Activated naive CD8-positive, alpha-beta T cell treated with anti-CD3 and anti-CD28 coated beads, Interleukin-2, amount 50 U/mL, for 24 hours (primary cell): ENCODE results near the gene PHEX.
A peak's percentile ranks its signal among the peaks of the same experiment; 100 is the strongest.

Experiments
- ATAC-seq: fragments of 150-1000 bp; cut with Tn5 transposase; one replicate; pipeline ENCODE4 v1.10.0; 2021
- DNase-seq: peaks from one replicate; pipeline ENCODE4 v3.0.0; 2021
- H3K27ac Mint-ChIP-seq: one replicate; pipeline ENCODE4 v1.8.0; 2021; ENCODE audit warnings: mild to moderate bottlenecking, mixed read lengths
- H3K27me3 Mint-ChIP-seq: one replicate; pipeline ENCODE4 v1.8.0; 2021; ENCODE audit warnings: mixed read lengths
- H3K36me3 Mint-ChIP-seq: one replicate; pipeline ENCODE4 v1.8.0; 2021; ENCODE audit warnings: low read depth, mixed read lengths
- H3K4me1 Mint-ChIP-seq: one replicate; pipeline ENCODE4 v1.8.0; 2021; ENCODE audit warnings: mixed read lengths
- H3K4me3 Mint-ChIP-seq: one replicate; pipeline ENCODE4 v1.8.0; 2021; ENCODE audit warnings: mild to moderate bottlenecking, moderate library complexity, mixed read lengths
- H3K9me3 Mint-ChIP-seq: one replicate; pipeline ENCODE4 v1.8.0; 2021; ENCODE audit warnings: mixed read lengths

PHEX gene

DNA sequence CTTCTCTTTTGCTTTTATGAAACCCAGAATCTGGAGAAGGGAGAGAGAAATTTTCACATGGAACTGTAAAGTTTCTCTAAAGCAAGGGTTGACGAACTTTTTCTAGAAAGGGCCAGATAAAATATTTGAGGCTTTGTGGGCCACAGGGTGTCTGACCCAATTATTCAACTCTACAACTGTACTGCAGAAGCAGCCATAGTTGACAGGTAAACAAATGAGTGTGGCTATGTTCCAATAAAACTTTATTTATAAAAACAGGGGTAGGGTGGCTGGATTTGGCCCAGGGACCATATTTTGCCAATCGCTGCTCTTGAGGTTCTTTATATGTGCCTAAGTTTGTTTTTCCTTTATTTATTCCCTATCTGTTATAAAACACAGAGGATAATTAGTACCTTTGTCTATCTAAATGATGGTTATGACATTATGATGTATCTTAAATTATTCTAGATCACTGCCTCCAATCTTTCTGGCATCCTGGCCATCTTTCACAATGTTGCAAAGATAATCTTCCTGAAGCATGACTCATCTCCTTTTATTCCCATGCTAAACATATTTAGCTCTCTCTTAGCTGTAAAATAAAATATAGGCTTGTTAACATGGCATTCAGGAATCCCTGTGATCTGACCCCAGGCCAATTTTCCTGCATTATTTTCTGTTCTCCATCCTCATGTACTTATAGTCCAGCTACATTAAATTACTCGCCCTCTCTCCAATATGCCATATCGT is 133.8 kb downstream of the PHEX start:
- Mint-ChIP-seq H3K27me3 (peaks cover 5% of the 10 kb centered on the region), H3K4me3 (no peak overlapping the region), H3K27ac (no peak overlapping the region)

GRCh38 chrX:22171287-22172060 is 139.3 kb downstream of the PHEX start:
- Mint-ChIP-seq H3K27me3 (peaks cover 2% of the 10 kb centered on the region), H3K4me1 (no peaks in the 10 kb centered on the region), H3K27ac (no peak overlapping the region), H3K36me3 (peaks cover 17% of the 10 kb centered on the region), H3K4me3 (no peak overlapping the region), H3K9me3 (no peaks in the 10 kb centered on the region)
- ATAC-seq (no peak), DNase-seq (no peak)

More for the DNA sequence above, 133.8 kb downstream of the PHEX start:
- no peak for ATAC-seq
- H3K36me3 Mint-ChIP-seq = peaks cover 9% of the 10 kb centered on the region
- H3K9me3 Mint-ChIP-seq = no peaks in the 10 kb centered on the region
- DNase-seq = no peak
- H3K4me1 Mint-ChIP-seq = no peaks in the 10 kb centered on the region

- no peak for ATAC-seq
- Mint-ChIP-seq H3K4me1 (no peaks in the 10 kb centered on the region), H3K9me3 (no peaks in the 10 kb centered on the region), H3K36me3 (peaks cover 12% of the 10 kb centered on the region), H3K4me3 (no peak overlapping the region), H3K27me3 (no peaks in the 10 kb centered on the region), H3K27ac (no peak overlapping the region)
- DNase-seq = no peak
These were observed 141.8 kb downstream of the PHEX start for GRCh38 chrX:22173966-22174365.

DNA sequence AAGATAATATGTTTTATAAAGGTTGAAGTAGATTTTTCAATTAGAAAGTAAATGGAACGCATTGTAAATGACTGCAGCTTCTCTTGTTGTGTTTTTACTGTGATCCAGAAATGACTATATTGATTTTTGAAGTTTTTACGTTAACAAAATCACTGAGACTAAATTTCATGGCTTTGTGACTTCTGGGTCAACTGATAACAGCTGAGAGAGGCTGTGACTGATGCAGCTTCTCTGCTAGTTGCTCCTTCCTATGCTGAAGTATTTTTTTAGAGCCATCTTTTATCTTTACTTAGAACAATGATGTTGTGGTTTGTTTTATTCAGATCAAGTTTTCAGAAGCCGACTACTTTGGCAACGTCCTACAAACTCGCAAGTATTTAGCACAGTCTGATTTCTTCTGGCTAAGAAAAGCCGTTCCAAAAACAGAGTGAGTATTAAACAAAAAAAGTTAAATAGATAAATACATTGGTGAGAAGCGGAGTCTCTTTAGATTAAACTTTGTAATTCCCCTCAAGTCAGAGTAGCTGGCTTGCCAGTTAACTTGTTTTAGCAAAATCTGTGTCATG is 145.9 kb downstream of the PHEX start:
- no peak overlapping the region for H3K27ac Mint-ChIP-seq
- no peaks in the 10 kb centered on the region for H3K27me3 Mint-ChIP-seq
- H3K4me1 Mint-ChIP-seq = no peaks in the 10 kb centered on the region
- H3K4me3 Mint-ChIP-seq = no peak overlapping the region
- peaks cover 4% of the 10 kb centered on the region for H3K36me3 Mint-ChIP-seq
- H3K9me3 Mint-ChIP-seq = no peaks in the 10 kb centered on the region
- ATAC-seq (no peak), DNase-seq (no peak)

- Mint-ChIP-seq H3K27me3 (no peaks in the 10 kb centered on the region), H3K27ac (no peak overlapping the region), H3K4me1 (no peaks in the 10 kb centered on the region), H3K36me3 (peaks cover 7% of the 10 kb centered on the region), H3K4me3 (no peak overlapping the region), H3K9me3 (no peaks in the 10 kb centered on the region)
- DNase-seq (no peak), ATAC-seq (no peak)
These were observed 152.0 kb downstream of the PHEX start for GRCh38 chrX:22184096-22184495.

DNA sequence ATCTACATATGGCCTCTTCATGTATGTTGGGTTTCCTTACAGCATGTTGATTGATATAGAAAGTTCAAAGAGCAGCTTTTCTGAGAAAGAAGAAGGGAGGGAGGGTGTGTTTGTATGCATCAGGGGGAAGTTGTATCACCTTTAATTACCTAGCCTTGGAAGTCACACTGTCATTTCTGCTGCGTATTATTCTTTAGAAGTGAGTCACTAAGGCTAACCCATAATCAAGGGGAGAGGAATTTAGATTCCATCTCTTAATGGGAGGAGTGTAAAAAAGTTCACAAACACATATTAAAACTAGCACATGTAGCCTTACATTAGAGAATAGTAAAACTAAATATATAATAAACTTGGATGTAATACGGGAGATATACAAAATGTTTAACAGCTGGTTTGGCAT is 154.0 kb downstream of the PHEX start:
- DNase-seq (no peak), ATAC-seq (no peak)
- Mint-ChIP-seq H3K27ac (no peak overlapping the region), H3K9me3 (no peaks in the 10 kb centered on the region), H3K27me3 (no peaks in the 10 kb centered on the region), H3K4me1 (no peaks in the 10 kb centered on the region), H3K36me3 (peaks cover 3% of the 10 kb centered on the region), H3K4me3 (no peak overlapping the region)

GRCh38 chrX:22192419-22193060 is 160.4 kb downstream of the PHEX start:
- no peak overlapping the region for H3K27ac Mint-ChIP-seq
- H3K4me1 Mint-ChIP-seq = peaks cover 12% of the 10 kb centered on the region
- no peaks in the 10 kb centered on the region for H3K9me3 Mint-ChIP-seq
- no peak overlapping the region for H3K4me3 Mint-ChIP-seq
- H3K36me3 Mint-ChIP-seq = peaks cover 5% of the 10 kb centered on the region
- DNase-seq (peak; percentile 47), ATAC-seq (peak; percentile 59)
- no peaks in the 10 kb centered on the region for H3K27me3 Mint-ChIP-seq

- no peaks in the 10 kb centered on the region for H3K9me3 Mint-ChIP-seq
- DNase-seq = no peak
- peaks cover 5% of the 10 kb centered on the region for H3K36me3 Mint-ChIP-seq
- no peak for ATAC-seq
- H3K4me1 Mint-ChIP-seq = peaks cover 12% of the 10 kb centered on the region
- no peak overlapping the region for H3K4me3 Mint-ChIP-seq
- H3K27ac Mint-ChIP-seq = no peak overlapping the region
- peaks cover 4% of the 10 kb centered on the region for H3K27me3 Mint-ChIP-seq
These were observed 161.9 kb downstream of the PHEX start for GRCh38 chrX:22193851-22194659.

DNA sequence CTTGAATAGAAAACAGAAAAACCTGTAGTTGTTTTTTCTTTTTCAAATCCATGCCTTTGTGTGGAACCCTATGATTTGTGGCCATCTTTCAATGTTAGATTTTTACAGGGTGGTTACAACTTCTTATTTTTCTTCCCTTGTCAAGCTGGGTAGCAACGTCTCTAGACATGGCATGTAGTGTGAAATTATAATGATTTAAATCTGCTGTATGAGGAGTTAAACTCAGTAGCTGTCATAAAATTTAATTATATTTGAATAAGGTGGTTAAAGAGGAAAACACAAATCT is 162.5 kb downstream of the PHEX start:
- DNase-seq (no peak), ATAC-seq (no peak)
- H3K36me3 Mint-ChIP-seq = peaks cover 5% of the 10 kb centered on the region
- H3K27me3 Mint-ChIP-seq = peaks cover 5% of the 10 kb centered on the region
- H3K27ac Mint-ChIP-seq = no peak overlapping the region
- peaks cover 12% of the 10 kb centered on the region for H3K4me1 Mint-ChIP-seq
- no peaks in the 10 kb centered on the region for H3K9me3 Mint-ChIP-seq
- H3K4me3 Mint-ChIP-seq = no peak overlapping the region

GRCh38 chrX:22196149-22196548 is 164.0 kb downstream of the PHEX start:
- Mint-ChIP-seq H3K27ac (no peak overlapping the region), H3K36me3 (peaks cover 5% of the 10 kb centered on the region), H3K4me3 (no peak overlapping the region), H3K27me3 (peaks cover 5% of the 10 kb centered on the region), H3K4me1 (peaks cover 12% of the 10 kb centered on the region), H3K9me3 (no peaks in the 10 kb centered on the region)
- DNase-seq = no peak
- ATAC-seq = no peak

DNA sequence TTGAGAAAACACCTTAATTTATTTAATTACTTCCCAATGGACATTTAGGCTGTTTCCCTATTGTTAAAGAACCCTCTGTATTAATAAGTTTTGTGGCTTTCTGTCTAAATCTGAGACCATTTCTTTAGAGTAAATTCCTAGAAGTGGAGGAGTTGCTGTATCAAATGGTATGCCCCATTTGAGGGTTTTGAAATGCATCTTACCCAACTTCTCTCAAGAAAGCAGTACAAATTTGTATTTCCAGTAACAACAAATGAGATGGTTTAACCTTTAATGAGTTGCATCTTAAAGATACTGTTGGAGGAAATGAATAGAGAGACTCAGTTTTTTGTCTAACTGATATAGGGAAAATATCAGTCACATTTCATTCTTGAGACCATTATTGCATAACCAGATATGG is 170.1 kb downstream of the PHEX start:
- Mint-ChIP-seq H3K27me3 (peaks cover 5% of the 10 kb centered on the region), H3K9me3 (no peaks in the 10 kb centered on the region), H3K4me1 (no peaks in the 10 kb centered on the region), H3K4me3 (no peak overlapping the region), H3K36me3 (no peaks in the 10 kb centered on the region), H3K27ac (no peak overlapping the region)
- ATAC-seq (no peak), DNase-seq (no peak)

DNA sequence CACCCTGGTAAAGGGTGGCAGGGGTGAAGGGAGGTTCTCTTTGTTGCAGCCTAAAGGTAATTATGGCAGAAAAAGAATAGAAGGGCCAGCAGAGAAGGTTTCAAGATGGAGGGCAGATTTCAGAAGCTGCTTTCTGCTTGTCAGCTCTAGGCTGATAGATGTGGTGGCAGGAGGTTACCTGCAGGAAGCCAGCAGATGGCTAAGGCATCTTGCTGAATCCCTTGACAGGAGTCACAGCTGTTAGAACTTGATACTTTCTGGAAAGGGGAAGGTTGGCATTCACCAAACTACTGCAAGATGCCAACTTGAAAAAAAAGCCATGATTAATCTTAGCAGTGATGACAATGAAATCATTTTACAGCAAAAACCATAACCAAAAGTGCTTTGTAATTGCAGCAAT is 171.1 kb downstream of the PHEX start:
- DNase-seq = no peak
- no peaks in the 10 kb centered on the region for H3K9me3 Mint-ChIP-seq
- H3K36me3 Mint-ChIP-seq = no peaks in the 10 kb centered on the region
- peaks cover 5% of the 10 kb centered on the region for H3K27me3 Mint-ChIP-seq
- no peak overlapping the region for H3K4me3 Mint-ChIP-seq
- no peak overlapping the region for H3K27ac Mint-ChIP-seq
- H3K4me1 Mint-ChIP-seq = no peaks in the 10 kb centered on the region
- no peak for ATAC-seq

DNA sequence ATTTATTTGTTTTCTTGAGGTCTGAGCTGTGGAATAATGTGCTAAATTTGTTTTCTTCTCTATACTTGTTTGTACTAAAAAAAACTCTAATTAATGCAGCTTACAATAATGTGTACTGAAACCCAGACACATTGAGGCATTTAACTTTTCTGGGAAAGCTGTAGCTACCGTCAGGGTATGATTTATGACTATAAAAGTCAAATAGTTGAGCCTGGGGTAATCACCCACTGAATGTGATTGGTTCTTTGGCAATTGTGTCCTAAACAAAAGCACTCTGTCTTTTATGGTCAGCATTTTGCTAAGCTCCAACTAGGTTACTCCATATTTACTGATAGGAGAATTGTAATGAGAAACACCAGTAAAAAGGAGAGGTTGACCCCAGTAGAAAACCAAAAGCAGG is 174.7 kb downstream of the PHEX start:
- Mint-ChIP-seq H3K4me3 (no peak overlapping the region), H3K9me3 (no peaks in the 10 kb centered on the region), H3K27me3 (no peaks in the 10 kb centered on the region), H3K27ac (no peak overlapping the region), H3K36me3 (no peaks in the 10 kb centered on the region), H3K4me1 (no peaks in the 10 kb centered on the region)
- no peak for ATAC-seq
- no peak for DNase-seq

DNA sequence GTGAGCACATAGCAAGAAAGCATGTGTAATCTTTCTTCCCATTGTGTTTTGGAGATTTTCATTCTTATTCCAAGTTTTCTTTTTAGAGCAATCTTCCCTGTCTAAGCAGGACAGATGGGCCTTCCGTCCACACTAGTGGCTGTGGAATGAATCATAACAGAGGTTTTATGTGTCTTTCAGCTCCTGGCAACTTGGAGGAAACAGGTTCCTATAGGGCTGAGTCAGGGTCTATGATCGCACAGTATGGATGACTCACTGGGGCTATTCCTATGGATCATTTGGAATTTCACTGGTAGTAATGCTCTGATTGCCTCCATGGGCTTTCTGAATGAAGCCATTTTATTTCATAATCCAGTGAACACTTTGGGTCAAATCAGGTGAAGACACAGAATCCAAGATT is 188.8 kb downstream of the PHEX start:
- no peak for DNase-seq
- H3K27ac Mint-ChIP-seq = no peak overlapping the region
- H3K27me3 Mint-ChIP-seq = no peaks in the 10 kb centered on the region
- no peaks in the 10 kb centered on the region for H3K36me3 Mint-ChIP-seq
- no peaks in the 10 kb centered on the region for H3K9me3 Mint-ChIP-seq
- no peak for ATAC-seq
- H3K4me1 Mint-ChIP-seq = no peaks in the 10 kb centered on the region
- no peak overlapping the region for H3K4me3 Mint-ChIP-seq
